ENCODE results near the gene CACNA1C.
"Not testable (repeated sequence)": the region's sequence is repeated elsewhere in the genome, so short reads cannot be mapped to it uniquely, and the experiment has no call there.

Gene CACNA1C

GRCh38 chr12:2248901-2249381 lies 196.2 kb downstream of the CACNA1C start:
- DNase-seq (ENCODE audit: low read depth in 4 of 4, low spot score in 1 of 4) = no peak

GRCh38 chr12:2250797-2251196 lies 198.0 kb downstream of the CACNA1C start:
- no peak for DNase-seq (ENCODE audit: low read depth in 4 of 4, low spot score in 1 of 4)

- no peak for DNase-seq (ENCODE audit: low read depth in 4 of 4, low spot score in 1 of 4)
These were observed 198.9 kb downstream of the CACNA1C start for GRCh38 chr12:2251526-2252209.

- DNase-seq (ENCODE audit: low read depth in 4 of 4, low spot score in 1 of 4) = no peak
These were observed 202.5 kb downstream of the CACNA1C start for GRCh38 chr12:2255311-2255710.

- not testable (repeated sequence) for DNase-seq (ENCODE audit: low read depth in 4 of 4, low spot score in 1 of 4)
These were observed 202.9 kb downstream of the CACNA1C start for GRCh38 chr12:2255731-2256130.

- no peak for DNase-seq (ENCODE audit: low read depth in 4 of 4, low spot score in 1 of 4)
These were observed 203.7 kb downstream of the CACNA1C start for GRCh38 chr12:2256453-2256852.

- no peak for DNase-seq (ENCODE audit: low read depth in 4 of 4, low spot score in 1 of 4)
These were observed 204.1 kb downstream of the CACNA1C start for GRCh38 chr12:2256915-2257314.

GRCh38 chr12:2258025-2258424 lies 205.2 kb downstream of the CACNA1C start:
- DNase-seq (ENCODE audit: low read depth in 4 of 4, low spot score in 1 of 4) = no peak

- DNase-seq (ENCODE audit: low read depth in 4 of 4, low spot score in 1 of 4) = no peak
These were observed 206.6 kb downstream of the CACNA1C start for GRCh38 chr12:2259369-2259768.

GRCh38 chr12:2260441-2260840 lies 207.7 kb downstream of the CACNA1C start:
- DNase-seq (ENCODE audit: low read depth in 4 of 4, low spot score in 1 of 4) = no peak

- no peak for DNase-seq (ENCODE audit: low read depth in 4 of 4, low spot score in 1 of 4)
These were observed 208.9 kb downstream of the CACNA1C start for GRCh38 chr12:2261708-2262107.

- no peak for DNase-seq (ENCODE audit: low read depth in 4 of 4, low spot score in 1 of 4)
These were observed 209.7 kb downstream of the CACNA1C start for GRCh38 chr12:2262449-2262848.

- DNase-seq (ENCODE audit: low read depth in 4 of 4, low spot score in 1 of 4) = no peak
These were observed 211.1 kb downstream of the CACNA1C start for GRCh38 chr12:2263901-2264300.

GRCh38 chr12:2264651-2265232 lies 212.0 kb downstream of the CACNA1C start:
- DNase-seq (ENCODE audit: low read depth in 4 of 4, low spot score in 1 of 4) = no peak

- no peak for DNase-seq (ENCODE audit: low read depth in 4 of 4, low spot score in 1 of 4)
These were observed 212.8 kb downstream of the CACNA1C start for GRCh38 chr12:2265461-2266167.

- no peak for DNase-seq (ENCODE audit: low read depth in 4 of 4, low spot score in 1 of 4)
These were observed 214.2 kb downstream of the CACNA1C start for GRCh38 chr12:2266666-2267620.

GRCh38 chr12:2267703-2268470 lies 215.1 kb downstream of the CACNA1C start:
- DNase-seq (ENCODE audit: low read depth in 4 of 4, low spot score in 1 of 4) = no peak

- DNase-seq (ENCODE audit: low read depth in 4 of 4, low spot score in 1 of 4) = no peak
These were observed 215.9 kb downstream of the CACNA1C start for GRCh38 chr12:2268471-2269286.

- DNase-seq (ENCODE audit: low read depth in 4 of 4, low spot score in 1 of 4) = no peak
These were observed 218.1 kb downstream of the CACNA1C start for GRCh38 chr12:2270846-2271245.

- DNase-seq (ENCODE audit: low read depth in 4 of 4, low spot score in 1 of 4) = no peak
These were observed 219.2 kb downstream of the CACNA1C start for GRCh38 chr12:2271961-2272360.

Measured in stimulated activated CD4-positive, alpha-beta T cell treated with anti-CD3 and anti-CD28 coated beads, Interleukin-1b, Interleukin-23, amount 100 ng/mL, for 24 hours (primary cell).